HG02852 (cell line): ENCODE results near the gene KAT7.

Experiments
- ATAC-seq: cut with Tn5 transposase; IDR thresholded peaks from one replicate; pipeline ENCODE4 v1.9.1; 2021; ENCODE audit warnings: mild to moderate bottlenecking, moderate library complexity; ENCODE audit not compliant: unreplicated experiment

KAT7 gene

GRCh38 chr17:49866882-49867413 lies 78.5 kb downstream of the KAT7 start:
- no peak for ATAC-seq

- no peak for ATAC-seq
These were observed 80.5 kb downstream of the KAT7 start for GRCh38 chr17:49869038-49869374.

GRCh38 chr17:49870298-49870697 lies 81.8 kb downstream of the KAT7 start:
- no peak for ATAC-seq

GRCh38 chr17:49871211-49871610 lies 82.7 kb downstream of the KAT7 start:
- ATAC-seq, result no peak

- no peak for ATAC-seq
These were observed 84.4 kb downstream of the KAT7 start for GRCh38 chr17:49872754-49873377.

- no peak for ATAC-seq
These were observed 85.0 kb downstream of the KAT7 start for GRCh38 chr17:49873466-49873865.

GRCh38 chr17:49873926-49874325 lies 85.4 kb downstream of the KAT7 start:
- no peak for ATAC-seq

- ATAC-seq, result no peak
These were observed 86.4 kb downstream of the KAT7 start for GRCh38 chr17:49874911-49875310.

- no peak for ATAC-seq
These were observed 87.2 kb downstream of the KAT7 start for GRCh38 chr17:49875685-49876084.

GRCh38 chr17:49878931-49879904 lies 90.7 kb downstream of the KAT7 start:
- no peak for ATAC-seq

GRCh38 chr17:49880291-49881053 lies 92.0 kb downstream of the KAT7 start:
- no peak for ATAC-seq

- no peak for ATAC-seq
These were observed 92.5 kb downstream of the KAT7 start for GRCh38 chr17:49881054-49881402.

GRCh38 chr17:49882434-49882833 lies 94.0 kb downstream of the KAT7 start:
- ATAC-seq, result no peak
